DMS 273 treated with DMSO at 0.1 percent for 48 hours (cell line): ENCODE results near the gene PTOV1.

ENCODE experiments used
- DNase-seq: peaks from one replicate; lab custom pipeline; 2025; lab: John Stamatoyannopoulos, UW

The PTOV1 gene

GRCh38 chr19:49875177-49875576 lies 24.2 kb downstream of the PTOV1 start:
- DNase-seq = no peak

- no peak for DNase-seq
Observed at GRCh38 chr19:49875857-49876421, 25.0 kb downstream of the PTOV1 start.

- peak; percentile 96 for DNase-seq
Observed at GRCh38 chr19:49876422-49877019, 25.6 kb downstream of the PTOV1 start.

GRCh38 chr19:49877020-49877878 lies 26.3 kb downstream of the PTOV1 start, which contains the start of the genes AKT1S1 and TBC1D17:
TSS of gene AKT1S1 (minus strand) at chr19:49877355. CDS start at chr19:49873295, 4,060 bp downstream.
TSS of gene TBC1D17 (plus strand) at chr19:49877702. CDS start at chr19:49877724, 22 bp downstream.
- DNase-seq = peak; percentile 99

GRCh38 chr19:49877879-49878743 lies 27.2 kb downstream of the PTOV1 start:
- peak; percentile 88 for DNase-seq

- no peak for DNase-seq
Observed at GRCh38 chr19:49878744-49879070, 27.7 kb downstream of the PTOV1 start.

- no peak for DNase-seq
Observed at GRCh38 chr19:49879243-49879963, 28.4 kb downstream of the PTOV1 start.

- DNase-seq = no peak
Observed at GRCh38 chr19:49880162-49880869, 29.4 kb downstream of the PTOV1 start.

- no peak for DNase-seq
Observed at GRCh38 chr19:49881186-49881585, 30.2 kb downstream of the PTOV1 start.

- no peak for DNase-seq
Observed at GRCh38 chr19:49881672-49882394, 30.9 kb downstream of the PTOV1 start.

- DNase-seq = no peak
Observed at GRCh38 chr19:49882643-49883042, 31.7 kb downstream of the PTOV1 start.

- no peak for DNase-seq
Observed at GRCh38 chr19:49883094-49883493, 32.1 kb downstream of the PTOV1 start.

- DNase-seq = no peak
Observed at GRCh38 chr19:49884109-49884508, 33.1 kb downstream of the PTOV1 start.

GRCh38 chr19:49884760-49885159 lies 33.8 kb downstream of the PTOV1 start:
- no peak for DNase-seq

- DNase-seq = no peak
Observed at GRCh38 chr19:49887037-49887664, 36.2 kb downstream of the PTOV1 start.

- DNase-seq = no peak
Observed at GRCh38 chr19:49887665-49888509, 36.9 kb downstream of the PTOV1 start.

- no peak for DNase-seq
Observed at GRCh38 chr19:49888510-49888824, 37.5 kb downstream of the PTOV1 start.

- peak; percentile 37 for DNase-seq
Observed at GRCh38 chr19:49889038-49889686, 38.2 kb downstream of the PTOV1 start.
